Endothelial cell of umbilical vein (primary cell): ENCODE measurements around the gene TAB3. TPM values are rescaled to one million over a fixed set of nuclear protein-coding genes. Genes with fewer than 3 reads are reported as not detected.

Experiments used
- BruUV-seq: library from RNA; stranded (reverse); fragments of 400-500 nt; replicated peaks from 2 replicates; lab custom pipeline; 2021; lab: Mats Ljungman, UMichigan
- CTCF ChIA-PET: fragments of 300-600, 350-600 bp; sonication (Branson Sonifier 250); formaldehyde crosslinking; loops from one replicate; lab custom pipeline; 2021; ENCODE audit warnings: antibody characterized with exemption, inconsistent platforms; lab: Charles Lee
- POLR2A ChIA-PET: fragments of 300-600, 350-600 bp; sonication (Branson Sonifier 250); formaldehyde crosslinking; loops from one replicate; lab custom pipeline; 2021; ENCODE audit warnings: antibody characterized with exemption, inconsistent platforms; lab: Charles Lee
- DNase-seq: peaks from one replicate; pipeline ENCODE4 v3.0.0-alpha.2; 2011; ENCODE audit warnings: low read depth, low spot score
- FAIRE-seq: peaks from 2 replicates; lab custom pipeline; 2011; peaks lifted over from hg19 to GRCh38; lab: Jason Lieb, UNC
- H2AFZ ChIP-seq: 2 replicates; pipeline ENCODE4 v1.6.0; 2012; ENCODE audit warnings: low read depth, low read length, control low read depth, inconsistent platforms
- H3K27ac ChIP-seq: 2 replicates; pipeline ENCODE4 v1.5.1; 2011; ENCODE audit warnings: low read depth, mild to moderate bottlenecking, control low read depth, low read length, moderate library complexity; ENCODE audit not compliant: insufficient read depth
- H3K27me3 ChIP-seq, 2 experiments: 2 replicates each; pipeline versions ENCODE4 v1.6.0 to v1.6.1; 2011; ENCODE audit warnings: low read length in 2 of 2, mixed read lengths in 1 of 2; ENCODE audit not compliant: control insufficient read depth in 2 of 2, insufficient read depth in 2 of 2
- H3K36me3 ChIP-seq, 2 experiments: 2 replicates in 1 of 2; 3 replicates in 1 of 2; pipeline ENCODE4 v1.5.1; 2011; ENCODE audit warnings: low read length in 2 of 2, mild to moderate bottlenecking in 1 of 2, moderate library complexity in 1 of 2; ENCODE audit not compliant: control insufficient read depth in 2 of 2, insufficient read depth in 2 of 2; ENCODE audit errors: extremely low read depth in 1 of 2
- H3K4me1 ChIP-seq: 3 replicates; pipeline ENCODE4 v1.5.1; 2011; ENCODE audit warnings: mild to moderate bottlenecking, low read length; ENCODE audit not compliant: control insufficient read depth, insufficient read depth; ENCODE audit errors: extremely low read depth
- H3K4me2 ChIP-seq: 2 replicates; pipeline ENCODE4 v1.6.1; 2011; ENCODE audit warnings: low read length, control low read depth, mixed read lengths; ENCODE audit not compliant: insufficient read depth
- H3K4me3 ChIP-seq, 3 experiments: fragments of 200-600 bp in 1 of 3; sonication (generic), shearing (Covaris generic) in 1 of 3; replicated peaks in 1 of 3; 2 replicates each; pipeline ENCODE4 v1.5.1; 2011 to 2016; ENCODE audit warnings: control low read depth in 3 of 3, low read length in 3 of 3, mild to moderate bottlenecking in 2 of 3, inconsistent platforms in 1 of 3, low read depth in 1 of 3, moderate library complexity in 1 of 3; ENCODE audit not compliant: insufficient read depth in 1 of 3
- H3K79me2 ChIP-seq: 2 replicates; pipeline ENCODE4 v1.6.0; 2012; ENCODE audit warnings: low read length, inconsistent platforms; ENCODE audit not compliant: control insufficient read depth, insufficient read depth
- H3K9ac ChIP-seq: replicated peaks from 2 replicates; pipeline ENCODE3; 2011; ENCODE audit warnings: low read length, control low read depth; ENCODE audit not compliant: insufficient read depth; ENCODE audit errors: extremely low read depth
- H3K9me1 ChIP-seq: replicated peaks from 3 replicates; pipeline ENCODE4 v1.6.0; 2011; ENCODE audit warnings: mild to moderate bottlenecking, low read length; ENCODE audit not compliant: control insufficient read depth, insufficient read depth; ENCODE audit errors: extremely low read depth
- H3K9me3 ChIP-seq: replicated peaks from 2 replicates; pipeline ENCODE4 v1.5.1; 2012; ENCODE audit warnings: low read length, inconsistent platforms; ENCODE audit not compliant: control insufficient read depth, insufficient read depth
- H4K20me1 ChIP-seq: replicated peaks from 2 replicates; pipeline ENCODE3; 2011; ENCODE audit warnings: mild to moderate bottlenecking, low read length; ENCODE audit not compliant: control insufficient read depth, insufficient read depth; ENCODE audit errors: extremely low read depth
- EZH2 ChIP-seq: IDR thresholded peaks from 2 replicates; pipeline ENCODE4 v1.6.1; 2012; ENCODE audit warnings: borderline replicate concordance, low read depth, mild to moderate bottlenecking, moderate library complexity, low read length, inconsistent platforms; ENCODE audit not compliant: severe bottlenecking
- FOS ChIP-seq: IDR thresholded peaks from 2 replicates; pipeline ENCODE4 v1.6.1; 2011; ENCODE audit warnings: mild to moderate bottlenecking, low read length, moderate library complexity, borderline replicate concordance; ENCODE audit not compliant: insufficient read depth
- GATA2 ChIP-seq: IDR thresholded peaks from 2 replicates; pipeline ENCODE4 v1.7.0; 2011; ENCODE audit warnings: low read depth, mild to moderate bottlenecking, moderate library complexity, mixed read lengths, low read length; ENCODE audit not compliant: insufficient read length, insufficient read depth
- JUN ChIP-seq: IDR thresholded peaks from 2 replicates; pipeline ENCODE4 v1.6.1; 2011; ENCODE audit warnings: borderline replicate concordance, low read depth; ENCODE audit not compliant: insufficient read length, insufficient read depth
- MYC ChIP-seq: IDR thresholded peaks from one replicate; pipeline ENCODE4 v1.6.1; 2011; ENCODE audit warnings: mild to moderate bottlenecking, low read depth, low read length
- POLR2A ChIP-seq: IDR thresholded peaks from 2 replicates; pipeline ENCODE4 v1.6.1; 2012; ENCODE audit warnings: low read depth, mild to moderate bottlenecking, control low read depth, low read length
- POLR2AphosphoS5 ChIP-seq: IDR thresholded peaks from 2 replicates; pipeline ENCODE4 v1.6.1; 2012; ENCODE audit warnings: low read depth, mild to moderate bottlenecking, control low read depth, low read length, moderate library complexity; ENCODE audit not compliant: insufficient read depth
- dilution Hi-C: fragments of 300-500 bp; cut with MboI; formaldehyde crosslinking; loops from one replicate; pipeline ENCODE4 v1.15.0; 2019; ENCODE audit warnings: low sequenced_read_pairs; ENCODE audit not compliant: extremely low pct_ligation_motif_present
- intact Hi-C: fragments of 100-400 bp; cut with micrococcal nuclease; formaldehyde crosslinking; loops from one replicate; pipeline ENCODE4 v1.10.0; 2022
- polyA plus RNA-seq, 4 experiments: library from polyadenylated mRNA; depleted of rRNA in 3 of 4; stranded (reverse) in 3 of 4; unstranded in 1 of 4; fragments of >200 nt; gene quantifications; 2 replicates each; pipeline versions ENCODE4 v1.2.1 to v1.2.3, GENCODE V29; 2011 to 2012; ENCODE audit warnings: missing spikeins in 1 of 4
- total RNA-seq: library from RNA; stranded (reverse); gene quantifications from 2 replicates; pipeline ENCODE4 v1.2.3, GENCODE V29; 2021
- TF ChIP-seq, protein P1 (sequence below), 2 donors: IDR thresholded peaks; 1 replicate in 1 of 2; 2 replicates in 1 of 2; pipeline ENCODE4 v1.5.1; 2011; ENCODE audit warnings: low read length in 2 of 2, mild to moderate bottlenecking in 2 of 2, moderate library complexity in 2 of 2, control low read depth in 1 of 2, inconsistent platforms in 1 of 2, low read depth in 1 of 2; ENCODE audit not compliant: insufficient read depth in 1 of 2; ENCODE audit errors: extremely low read depth in 1 of 2
- TF ChIP-seq, protein P2 (sequence below): IDR thresholded peaks from 2 replicates; pipeline ENCODE4 v1.6.1; 2011; ENCODE audit not compliant: insufficient read depth, insufficient read length

TAB3 gene
- total and polyA plus RNA-seq, 2 donors (not counting 3 experiments of a cell fraction or from before 2014, with no cell fraction given), result 11.5 to 11.7 TPM

DNA sequence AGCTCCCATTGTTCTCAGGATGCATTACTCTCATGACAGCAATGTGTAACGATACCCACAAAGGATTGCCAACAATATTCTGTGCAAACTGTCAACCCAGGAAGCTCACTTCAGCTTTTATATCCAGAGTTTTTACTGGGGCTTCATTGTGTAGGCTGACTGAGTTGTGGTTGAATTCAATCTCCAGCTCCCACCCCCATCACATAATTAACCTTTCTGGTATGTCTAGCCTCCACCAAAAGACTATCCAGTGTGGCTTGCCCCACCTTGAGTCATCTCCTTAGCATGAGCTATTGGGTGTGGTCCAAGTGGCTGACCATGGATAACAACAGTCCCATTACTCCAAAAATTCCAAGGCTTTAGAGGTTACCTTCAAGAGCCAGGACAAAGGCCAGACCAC is 17.7 kb upstream of the TAB3 start:
- Histone ChIP-seq H3K9ac (no peak overlapping the region), H3K4me3 (no peak overlapping the region), H3K4me2 (no peak overlapping the region), H3K27ac (no peak overlapping the region), H3K9me1 (no peaks in the 10 kb centered on the region), H3K27me3 (no peaks in the 10 kb centered on the region), H3K79me2 (no peaks in the 10 kb centered on the region), H3K4me1 (no peaks in the 10 kb centered on the region), H2AFZ (no peak overlapping the region), H3K36me3 (no peaks in the 10 kb centered on the region), H4K20me1 (no peaks in the 10 kb centered on the region), H3K9me3 (no peaks in the 10 kb centered on the region)
- intact Hi-C loops, result no loop called here
- dilution Hi-C loops, result no loop called here
- ChIA-PET POLR2A (no interaction called here), CTCF (no interaction called here)
- FAIRE-seq (no peak), DNase-seq (no peak)
- BruUV-seq, result no TSS peak
- TF ChIP-seq, protein P1, sequence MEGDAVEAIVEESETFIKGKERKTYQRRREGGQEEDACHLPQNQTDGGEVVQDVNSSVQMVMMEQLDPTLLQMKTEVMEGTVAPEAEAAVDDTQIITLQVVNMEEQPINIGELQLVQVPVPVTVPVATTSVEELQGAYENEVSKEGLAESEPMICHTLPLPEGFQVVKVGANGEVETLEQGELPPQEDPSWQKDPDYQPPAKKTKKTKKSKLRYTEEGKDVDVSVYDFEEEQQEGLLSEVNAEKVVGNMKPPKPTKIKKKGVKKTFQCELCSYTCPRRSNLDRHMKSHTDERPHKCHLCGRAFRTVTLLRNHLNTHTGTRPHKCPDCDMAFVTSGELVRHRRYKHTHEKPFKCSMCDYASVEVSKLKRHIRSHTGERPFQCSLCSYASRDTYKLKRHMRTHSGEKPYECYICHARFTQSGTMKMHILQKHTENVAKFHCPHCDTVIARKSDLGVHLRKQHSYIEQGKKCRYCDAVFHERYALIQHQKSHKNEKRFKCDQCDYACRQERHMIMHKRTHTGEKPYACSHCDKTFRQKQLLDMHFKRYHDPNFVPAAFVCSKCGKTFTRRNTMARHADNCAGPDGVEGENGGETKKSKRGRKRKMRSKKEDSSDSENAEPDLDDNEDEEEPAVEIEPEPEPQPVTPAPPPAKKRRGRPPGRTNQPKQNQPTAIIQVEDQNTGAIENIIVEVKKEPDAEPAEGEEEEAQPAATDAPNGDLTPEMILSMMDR (IDR thresholded peaks at IDR 0.05; ENCODE audit: extremely low read depth in 1 of 2, insufficient read depth in 1 of 2, low read depth in 1 of 2, low read length in 2 of 2), result no peak
- TF ChIP-seq POLR2A, result no peak
- no peak for TF ChIP-seq FOS
- TF ChIP-seq, protein P2, sequence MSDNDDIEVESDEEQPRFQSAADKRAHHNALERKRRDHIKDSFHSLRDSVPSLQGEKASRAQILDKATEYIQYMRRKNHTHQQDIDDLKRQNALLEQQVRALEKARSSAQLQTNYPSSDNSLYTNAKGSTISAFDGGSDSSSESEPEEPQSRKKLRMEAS, result no peak
- no peak for TF ChIP-seq JUN
- no peak for TF ChIP-seq EZH2
- no peak for TF ChIP-seq POLR2AphosphoS5
- TF ChIP-seq MYC, result no peak
- no peak for TF ChIP-seq GATA2
